Measurements from ENCODE around the gene GALNT7. TPM values are rescaled to one million over a fixed set of nuclear protein-coding genes. Genes with fewer than 3 reads are reported as not detected.

The GALNT7 gene
- total and polyA plus RNA-seq, 11 donors = 2.3 to 12.8 (median 6.0) TPM

GRCh38 chr4:173347467-173347866 is 178.9 kb downstream of the GALNT7 start:
- intact Hi-C loops (cut with DNase I) = no loop called here

DNA sequence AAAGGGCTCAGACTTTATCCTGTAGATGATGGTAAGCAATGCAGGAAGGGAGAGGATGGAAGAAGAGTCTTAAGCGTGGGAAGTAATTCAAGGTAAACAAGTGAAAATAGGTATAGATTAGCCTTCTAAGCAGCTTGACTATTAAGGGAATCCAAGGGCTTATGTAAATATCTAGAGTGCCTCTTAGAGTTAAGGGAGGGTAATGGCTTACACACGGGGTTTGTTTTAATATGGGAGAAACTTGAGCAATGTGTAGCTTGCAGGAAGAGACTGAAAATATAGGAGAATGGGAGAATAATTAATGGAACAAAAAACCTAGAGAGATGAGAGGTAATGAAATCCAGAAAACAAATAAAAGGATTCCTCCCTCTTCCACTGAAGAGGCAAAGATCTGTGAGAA is 189.3 kb downstream of the GALNT7 start:
- Histone ChIP-seq H3K27me3 (no peaks in the 10 kb centered on the region), H3K4me1 (peaks cover 0 to 4% (median 0%) of the 10 kb centered on the region in 12 donors), H3K36me3 (peaks cover 0 to 3% (median 0%) of the 10 kb centered on the region in 9 donors), H3K9me3 (no peaks in the 10 kb centered on the region), H3K4me3 (no peak overlapping the region), H3K27ac (no peak overlapping the region)
- WGBS, 4 donors = 74 to 87% (median 79%) methylated on average over 2 of the region's 2 CpGs
- ATAC-seq (no peak), DNase-seq (no peak)
- TF ChIP-seq CTCF (IDR thresholded peaks at IDR 0.05) (no peak), POLR2A (IDR thresholded peaks at IDR 0.05) (no peak)
- intact Hi-C loops (cut with DNase I) = no loop called here

More at GRCh38 chr4:173347467-173347866, 178.9 kb downstream of the GALNT7 start:
- no peaks in the 10 kb centered on the region for H3K4me1 ChIP-seq
- ATAC-seq (no peak), DNase-seq (no peak)
- 90 to 100% (median 99%) methylated on average over 1 of the region's 1 CpG for WGBS, 4 donors
- no peaks in the 10 kb centered on the region for H3K9me3 ChIP-seq
- TF ChIP-seq CTCF (IDR thresholded peaks at IDR 0.05) = no peak
- TF ChIP-seq POLR2A (IDR thresholded peaks at IDR 0.05) = no peak
- H3K4me3 ChIP-seq = no peak overlapping the region
- no peaks in the 10 kb centered on the region for H3K36me3 ChIP-seq
- no peaks in the 10 kb centered on the region for H3K27me3 ChIP-seq
- no peak overlapping the region for H3K27ac ChIP-seq

- DNase-seq (no peak), ATAC-seq (no peak)
- intact Hi-C loops (cut with DNase I) = loop anchor here in 1 of 10 donors (2.0 kb wide), 1 partner anchor 42 kb away; no protein-coding TSS in a partner anchor
- no peaks in the 10 kb centered on the region for H3K27me3 ChIP-seq
- no peak overlapping the region for H3K4me3 ChIP-seq
- H3K27ac ChIP-seq = no peak overlapping the region
- H3K36me3 ChIP-seq = peaks cover 0 to 3% (median 0%) of the 10 kb centered on the region in 9 donors
- H3K4me1 ChIP-seq = peaks cover 0 to 4% (median 0%) of the 10 kb centered on the region in 12 donors
- TF ChIP-seq POLR2A (IDR thresholded peaks at IDR 0.05) = no peak
- TF ChIP-seq CTCF (IDR thresholded peaks at IDR 0.05) = peak in 9 of 12 donors; percentile 27 to 48 (median 38)
- 53 to 60% (median 56%) methylated on average over 5 of the region's 5 CpGs for WGBS, 4 donors
- no peaks in the 10 kb centered on the region for H3K9me3 ChIP-seq
Observed at GRCh38 chr4:173360587-173361221, 192.1 kb downstream of the GALNT7 start.

DNA sequence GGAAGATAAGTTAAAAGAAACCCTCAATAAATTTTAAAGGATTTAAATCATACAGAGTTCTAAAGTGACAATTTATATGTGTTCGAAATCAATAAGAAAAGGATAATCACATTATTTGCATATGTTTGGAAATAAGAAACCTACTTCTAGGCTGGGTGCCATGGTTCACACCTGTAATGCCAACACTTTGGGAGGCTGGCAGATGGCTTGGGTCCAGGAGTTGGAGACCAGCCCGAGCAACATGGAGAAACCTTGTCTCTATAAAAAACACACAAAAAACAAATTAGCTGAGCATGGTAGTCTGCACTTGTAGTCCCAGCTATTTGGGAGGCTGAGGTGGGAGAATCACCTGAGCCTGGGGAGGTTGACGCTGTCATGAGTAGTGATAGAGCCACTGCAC is 194.1 kb downstream of the GALNT7 start:
- DNase-seq (no peak), ATAC-seq (no peak)
- 87 to 91% (median 90%) methylated on average over 3 of the region's 3 CpGs for WGBS, 4 donors
- peaks cover 0 to 21% (median 4%) of the 10 kb centered on the region in 12 donors for H3K4me1 ChIP-seq
- no peaks in the 10 kb centered on the region for H3K27me3 ChIP-seq
- TF ChIP-seq CTCF (IDR thresholded peaks at IDR 0.05) (no peak), POLR2A (IDR thresholded peaks at IDR 0.05) (no peak)
- H3K27ac ChIP-seq = no peak overlapping the region
- peaks cover 0 to 3% (median 0%) of the 10 kb centered on the region in 9 donors for H3K36me3 ChIP-seq
- no peak overlapping the region for H3K4me3 ChIP-seq
- intact Hi-C loops (cut with DNase I) = no loop called here
- no peaks in the 10 kb centered on the region for H3K9me3 ChIP-seq

Measured in heart left ventricle (tissue), 16 donors.